Measurements from ENCODE around the gene TTC7B.

The TTC7B gene

GRCh38 chr14:90758028-90758889 is 58.0 kb downstream of the TTC7B start:
- DNase-seq (ENCODE audit: low read depth in 1 of 2, low spot score in 1 of 2) = peak; percentile 77 to 84
- H3K4me3 ChIP-seq (replicated peaks; ENCODE audit: insufficient read depth, low read length) = peak overlapping the region; percentile 50
- TF ChIP-seq POLR2AphosphoS5 (IDR thresholded peaks at IDR 0.05; ENCODE audit: low read depth) = peak; percentile 32; the same call in 1 of the 2 replicates
- peak; percentile 64 for TF ChIP-seq CTCF (IDR thresholded peaks at IDR 0.05; ENCODE audit: insufficient read depth, low read length)
- TF ChIP-seq REST (IDR thresholded peaks at IDR 0.05; ENCODE audit: insufficient replicate concordance, low read depth) = no peak
- peak overlapping the region; percentile 62 for H3K27ac ChIP-seq (replicated peaks)
- no peaks in the 10 kb centered on the region for H3K27me3 ChIP-seq (ENCODE audit: insufficient read depth, poor library complexity, severe bottlenecking)

GRCh38 chr14:90757452-90757851 is 58.8 kb downstream of the TTC7B start:
- no peak for DNase-seq (ENCODE audit: low read depth in 1 of 2, low spot score in 1 of 2)
- TF ChIP-seq REST (IDR thresholded peaks at IDR 0.05; ENCODE audit: insufficient replicate concordance, low read depth) = no peak
- TF ChIP-seq POLR2AphosphoS5 (IDR thresholded peaks at IDR 0.05; ENCODE audit: low read depth) = no peak
- TF ChIP-seq SPI1 (IDR thresholded peaks at IDR 0.05; ENCODE audit: borderline replicate concordance, low read depth) = no peak
- no peak for TF ChIP-seq CTCF (IDR thresholded peaks at IDR 0.05; ENCODE audit: insufficient read depth, low read length)
- no peak for TF ChIP-seq GABPA (IDR thresholded peaks at IDR 0.05; ENCODE audit: low read depth)
- H3K27ac ChIP-seq (replicated peaks) = no peak overlapping the region
- H3K27me3 ChIP-seq (ENCODE audit: insufficient read depth, poor library complexity, severe bottlenecking) = no peaks in the 10 kb centered on the region
- H3K4me3 ChIP-seq (replicated peaks; ENCODE audit: insufficient read depth, low read length) = no peak overlapping the region

GRCh38 chr14:90756755-90757345 is 59.4 kb downstream of the TTC7B start:
- Histone ChIP-seq H3K27ac (replicated peaks) (no peak overlapping the region), H3K4me3 (replicated peaks; ENCODE audit: insufficient read depth, low read length) (no peak overlapping the region), H3K27me3 (ENCODE audit: insufficient read depth, poor library complexity, severe bottlenecking) (no peaks in the 10 kb centered on the region)
- DNase-seq (ENCODE audit: low read depth in 1 of 2, low spot score in 1 of 2) = no peak
- TF ChIP-seq SPI1 (IDR thresholded peaks at IDR 0.05; ENCODE audit: borderline replicate concordance, low read depth) (no peak), CTCF (IDR thresholded peaks at IDR 0.05; ENCODE audit: insufficient read depth, low read length) (no peak), GABPA (IDR thresholded peaks at IDR 0.05; ENCODE audit: low read depth) (no peak), REST (IDR thresholded peaks at IDR 0.05; ENCODE audit: insufficient replicate concordance, low read depth) (no peak), POLR2AphosphoS5 (IDR thresholded peaks at IDR 0.05; ENCODE audit: low read depth) (no peak)

All from HL-60 (cell line).